ENCODE results near the gene PTPRF.

The PTPRF gene

GRCh38 chr1:43552059-43552742 is 21.5 kb downstream of the PTPRF start:
- DNase-seq (ENCODE audit: low read depth in 2 of 2) = no peak

- DNase-seq (ENCODE audit: low read depth in 2 of 2) = no peak
Observed at GRCh38 chr1:43552813-43553212, 22.1 kb downstream of the PTPRF start.

- no peak for DNase-seq (ENCODE audit: low read depth in 2 of 2)
Observed at GRCh38 chr1:43554444-43554992, 23.8 kb downstream of the PTPRF start.

- DNase-seq (ENCODE audit: low read depth in 2 of 2) = no peak
Observed at GRCh38 chr1:43556782-43557181, 26.1 kb downstream of the PTPRF start.

DNA sequence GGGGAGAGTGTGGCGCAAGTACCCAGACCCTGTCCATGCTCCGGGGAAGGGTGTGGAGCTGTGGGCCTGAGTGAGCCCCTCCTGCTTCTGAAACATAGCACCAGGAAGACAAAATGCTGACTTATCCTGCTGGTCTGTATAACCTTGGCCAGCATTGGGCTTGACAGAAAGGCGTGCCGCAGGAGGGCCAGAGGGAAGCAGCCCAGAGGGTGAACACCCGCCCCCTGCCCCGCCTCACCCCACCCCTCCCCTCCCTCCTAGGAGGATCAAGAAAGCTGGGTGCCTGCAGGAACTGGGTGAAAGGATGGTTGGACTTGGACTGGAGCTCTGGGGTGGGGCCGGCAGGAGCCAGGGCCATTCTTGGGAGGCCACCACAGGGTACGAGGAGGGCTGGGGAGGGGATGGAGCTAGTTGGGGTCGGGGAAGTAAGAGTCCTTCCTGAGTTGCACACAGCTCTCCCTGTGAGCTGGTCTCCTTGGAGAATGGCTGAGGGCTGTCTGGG is 27.1 kb downstream of the PTPRF start:
- no peak for DNase-seq (ENCODE audit: low read depth in 2 of 2)

DNA sequence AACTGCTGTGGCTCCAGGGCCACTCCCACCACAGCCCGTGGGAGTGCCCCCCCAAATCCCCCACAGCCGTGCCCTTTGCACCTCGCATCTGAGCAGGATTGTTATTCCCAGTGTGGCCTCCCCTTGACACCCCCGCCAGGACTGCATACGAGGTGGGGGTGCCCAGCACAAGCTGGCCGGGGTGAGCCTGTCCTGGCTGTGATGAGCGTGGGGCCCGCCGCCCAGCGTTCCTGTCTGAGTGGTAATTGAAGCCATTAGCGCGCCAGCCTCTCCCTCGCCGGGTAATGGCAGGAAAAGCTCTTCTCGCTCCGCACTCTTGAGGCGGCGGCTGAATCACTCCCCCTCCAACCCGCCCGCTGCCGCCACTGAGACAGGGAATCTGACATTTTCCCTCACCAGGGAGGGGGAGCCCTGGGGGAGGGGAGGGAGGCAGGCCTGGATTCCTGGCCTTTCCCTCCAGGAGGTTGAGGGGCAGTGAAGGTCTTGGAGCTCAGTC is 27.7 kb downstream of the PTPRF start:
- no peak for DNase-seq (ENCODE audit: low read depth in 2 of 2)

DNA sequence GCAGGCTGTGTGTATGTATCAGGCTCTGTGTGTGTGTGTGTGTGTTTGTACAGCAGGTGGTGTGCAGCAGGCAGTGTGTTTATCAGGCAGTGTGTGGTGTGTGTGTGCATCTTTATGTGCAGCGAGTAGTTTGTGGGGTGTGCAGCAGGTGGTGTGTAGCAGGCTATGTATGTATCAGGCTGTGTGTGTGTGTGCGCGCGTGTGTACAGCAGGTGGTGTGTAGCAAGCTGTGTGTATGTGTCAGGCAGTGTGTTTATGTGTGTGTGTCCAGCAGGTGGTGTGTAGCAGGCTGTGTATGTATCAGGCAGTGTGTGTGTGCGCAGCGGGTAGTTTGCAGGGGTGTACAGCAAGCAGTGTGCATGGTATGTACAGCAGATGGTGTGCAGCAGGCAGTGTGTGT is 29.0 kb downstream of the PTPRF start:
- no peak for DNase-seq (ENCODE audit: low read depth in 2 of 2)

- no peak for DNase-seq (ENCODE audit: low read depth in 2 of 2)
Observed at GRCh38 chr1:43560286-43560685, 29.6 kb downstream of the PTPRF start.

DNA sequence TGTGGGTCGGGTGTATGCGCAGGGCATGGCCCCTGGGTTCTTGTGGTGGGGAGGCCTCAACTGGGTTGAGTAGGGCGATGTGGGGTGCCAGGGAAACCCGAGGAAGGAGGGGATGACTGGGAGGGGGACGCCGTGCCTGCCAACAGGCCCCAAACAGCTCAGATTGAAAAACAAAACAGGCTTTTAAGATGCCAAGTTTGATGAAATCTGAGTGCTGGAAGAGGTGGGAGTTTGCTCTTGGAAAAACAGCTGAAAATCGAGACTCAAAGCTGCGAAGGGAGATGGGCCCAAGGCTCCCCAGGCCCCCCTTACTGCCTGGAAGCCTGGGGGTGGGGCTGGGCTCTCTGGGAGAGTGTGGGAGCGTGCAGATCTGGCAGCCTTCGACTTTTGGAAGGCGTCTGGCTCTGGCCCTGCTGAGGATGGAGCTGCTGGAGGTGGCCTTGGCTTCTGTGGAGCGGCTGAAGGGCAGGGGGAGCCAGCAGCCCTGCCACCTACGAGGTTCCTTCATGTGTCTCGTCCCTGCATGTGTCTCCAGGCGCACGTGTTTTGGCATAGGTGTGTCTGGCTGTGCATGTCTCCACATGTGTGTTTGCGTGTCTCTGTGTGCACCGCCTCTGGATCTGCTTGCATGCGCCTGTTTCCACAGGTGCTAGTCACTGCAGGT is 33.3 kb downstream of the PTPRF start:
- no peak for DNase-seq (ENCODE audit: low read depth in 2 of 2)

- no peak for DNase-seq (ENCODE audit: low read depth in 2 of 2)
Observed at GRCh38 chr1:43564551-43565348, 34.1 kb downstream of the PTPRF start.

DNA sequence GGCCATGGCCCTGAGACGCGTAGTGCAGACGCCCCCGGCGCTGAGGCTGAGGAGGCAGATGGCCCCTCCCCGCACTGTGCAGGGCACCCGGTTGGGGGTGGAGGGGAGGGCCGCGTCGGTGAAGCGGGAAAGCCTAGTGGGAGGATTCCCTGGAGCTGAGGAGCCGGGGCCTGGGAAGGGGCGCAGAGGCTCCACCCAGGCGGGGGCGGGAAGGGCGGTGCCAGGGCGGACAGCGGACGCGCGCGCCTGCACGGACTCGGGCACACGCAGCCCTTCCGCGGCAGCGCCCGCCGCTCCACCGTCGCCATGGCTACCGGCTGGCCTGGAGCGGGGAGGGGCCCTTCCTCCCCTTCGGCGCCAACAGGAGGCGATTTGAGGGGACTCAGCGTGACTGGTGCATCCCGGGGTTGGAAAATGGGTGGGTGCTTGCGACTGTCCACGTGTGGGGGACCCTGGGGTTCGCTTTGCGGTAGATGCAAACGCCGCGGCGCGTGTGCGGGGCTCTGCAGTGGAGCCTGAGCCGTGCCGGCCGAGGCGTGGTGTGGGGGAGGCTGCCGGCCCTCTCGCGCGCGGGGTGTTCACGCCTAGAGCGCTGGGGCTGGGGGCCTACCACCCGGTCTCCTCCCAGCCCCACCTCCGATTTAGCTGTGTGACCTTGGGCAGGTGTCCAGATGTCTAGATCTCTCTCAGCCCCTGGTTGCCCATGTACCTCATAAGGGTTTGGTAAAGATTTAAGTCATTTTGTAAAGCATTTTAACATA is 35.1 kb downstream of the PTPRF start:
- no peak for DNase-seq (ENCODE audit: low read depth in 2 of 2)

DNA sequence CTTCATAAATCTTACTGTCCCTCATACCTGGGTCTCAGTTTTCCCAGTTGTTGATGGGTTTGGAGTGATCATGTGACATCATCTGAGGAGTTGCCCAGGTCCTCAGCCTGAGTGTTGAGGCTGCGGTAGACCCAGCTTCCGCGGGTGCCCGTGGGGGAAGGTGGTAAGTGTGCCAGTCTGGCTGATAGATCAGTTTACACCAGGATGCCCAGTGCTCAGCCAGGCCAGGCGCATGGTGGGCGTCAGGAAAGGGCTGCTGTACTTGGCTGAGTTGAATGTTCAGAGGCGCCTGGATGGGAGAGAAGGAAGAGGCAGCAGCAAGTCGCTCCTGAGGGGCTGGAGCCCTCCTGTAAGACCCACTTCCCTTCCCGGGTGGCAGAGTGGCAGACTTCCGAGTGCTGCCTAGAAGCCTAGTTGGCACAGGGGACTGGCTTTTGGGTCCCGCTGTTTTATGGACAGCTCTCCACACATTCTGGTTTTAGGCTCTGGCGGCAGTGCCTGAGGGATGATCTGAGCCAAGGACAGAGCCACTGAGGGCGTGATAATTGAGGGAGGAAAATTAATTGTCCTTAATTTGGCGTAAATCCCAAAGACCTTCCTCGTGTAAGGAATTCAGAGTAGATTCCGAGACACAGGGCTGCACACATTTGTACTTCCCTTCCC is 35.8 kb downstream of the PTPRF start:
- no peak for DNase-seq (ENCODE audit: low read depth in 2 of 2)

DNA sequence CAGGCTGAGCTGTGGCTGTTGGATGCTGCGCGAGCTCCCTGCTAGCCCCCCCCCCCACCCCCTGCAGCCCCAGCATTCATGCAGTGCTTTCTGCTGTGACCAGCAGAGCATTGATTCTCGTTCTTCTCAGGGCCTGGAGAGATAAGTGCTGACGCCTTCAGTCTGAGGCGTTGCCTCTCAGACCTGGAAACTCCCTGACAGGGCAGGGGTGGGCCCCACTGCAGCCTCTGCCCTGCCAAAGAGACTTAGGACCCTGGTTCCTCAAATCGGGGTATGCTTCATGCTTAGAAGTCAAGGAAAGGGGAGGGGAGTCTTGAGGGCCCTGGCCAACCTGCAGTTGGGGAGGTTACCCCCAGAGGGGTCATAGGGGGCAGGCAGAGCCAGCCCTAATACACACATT is 38.5 kb downstream of the PTPRF start:
- DNase-seq (ENCODE audit: low read depth in 2 of 2) = no peak

DNA sequence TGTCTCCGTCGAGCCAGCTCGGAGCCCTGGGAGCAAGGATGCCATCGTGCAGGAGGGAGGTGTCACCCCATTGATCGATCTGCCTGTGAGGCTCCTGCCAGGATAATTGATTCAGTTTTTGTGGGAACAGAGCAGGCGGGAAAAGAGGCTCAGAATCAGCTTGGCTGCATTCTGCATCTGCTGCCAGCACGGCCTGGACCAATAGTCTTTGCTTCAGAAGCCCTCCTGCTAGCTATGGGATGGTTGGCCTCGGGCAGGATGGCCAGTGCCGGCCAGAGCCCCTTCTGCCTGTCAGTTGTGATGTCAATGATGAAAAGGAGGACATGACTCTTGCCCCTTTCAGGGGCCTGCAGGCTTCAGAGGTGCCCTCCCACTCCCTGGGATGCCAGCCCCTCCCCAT is 39.6 kb downstream of the PTPRF start:
- no peak for DNase-seq (ENCODE audit: low read depth in 2 of 2)

DNA sequence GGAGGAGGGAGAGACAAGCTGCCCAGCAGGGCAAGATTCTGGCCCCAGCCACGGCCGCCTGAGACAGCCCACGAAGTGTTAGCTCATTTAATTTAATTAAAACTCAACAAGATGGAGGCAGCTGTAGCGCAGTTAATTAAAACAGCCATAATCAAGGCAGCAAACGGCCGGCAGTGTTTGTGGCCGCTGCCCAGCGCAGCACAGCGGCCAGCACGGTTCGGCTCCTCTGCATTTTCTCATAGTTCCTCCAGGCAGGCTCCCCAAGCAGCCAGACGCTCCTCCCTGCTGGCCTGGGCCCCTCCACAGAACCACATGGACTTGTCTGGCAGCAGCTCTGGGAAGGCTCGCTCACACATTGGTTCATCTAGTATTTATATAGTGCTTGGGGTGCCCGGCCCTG is 40.0 kb downstream of the PTPRF start:
- no peak for DNase-seq (ENCODE audit: low read depth in 2 of 2)

- DNase-seq (ENCODE audit: low read depth in 2 of 2) = no peak
Observed at GRCh38 chr1:43572084-43572483, 41.4 kb downstream of the PTPRF start.

DNA sequence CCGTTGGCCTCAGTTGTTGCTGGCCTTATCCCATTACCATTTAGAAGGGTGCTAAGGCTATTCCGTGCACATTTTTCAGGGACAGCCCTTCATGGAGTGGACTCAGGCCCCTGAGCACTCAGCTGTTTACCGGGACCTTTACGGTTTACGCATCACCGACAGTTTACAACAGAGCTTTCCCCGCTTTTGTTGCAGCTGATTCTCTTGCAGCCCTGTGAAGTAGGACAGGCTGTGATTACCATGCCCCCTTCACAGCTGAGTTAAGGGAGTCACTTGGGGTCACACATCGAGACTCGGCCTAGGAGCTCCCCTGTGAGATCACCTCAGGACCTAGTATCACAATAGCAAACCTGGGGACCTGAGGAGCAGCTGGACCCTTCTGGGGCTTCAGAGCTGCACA is 41.9 kb downstream of the PTPRF start:
- no peak for DNase-seq (ENCODE audit: low read depth in 2 of 2)

GRCh38 chr1:43573066-43573800 is 42.5 kb downstream of the PTPRF start:
- DNase-seq (ENCODE audit: low read depth in 2 of 2) = no peak

GRCh38 chr1:43576521-43576920 is 45.8 kb downstream of the PTPRF start:
- DNase-seq (ENCODE audit: low read depth in 2 of 2) = no peak
